Occipital lobe (tissue), 2 donors: ENCODE data around the gene CAB39L. TPM values are rescaled to one million over a fixed set of nuclear protein-coding genes. Genes with fewer than 3 reads are reported as not detected.
A peak's percentile ranks its signal among the peaks of the same experiment; 100 is the strongest.

Source experiments
- DNase-seq: peaks from one replicate; lab custom pipeline; 2025; lab: John Stamatoyannopoulos, UW
- total RNA-seq: library from RNA; depleted of rRNA; stranded (reverse); fragments of >200 nt; gene quantifications from one replicate; pipeline ENCODE4 v1.2.3, GENCODE V29; 2014

Gene CAB39L
- total RNA-seq, 1 donor from 2014 or later = 36.5 TPM

DNA sequence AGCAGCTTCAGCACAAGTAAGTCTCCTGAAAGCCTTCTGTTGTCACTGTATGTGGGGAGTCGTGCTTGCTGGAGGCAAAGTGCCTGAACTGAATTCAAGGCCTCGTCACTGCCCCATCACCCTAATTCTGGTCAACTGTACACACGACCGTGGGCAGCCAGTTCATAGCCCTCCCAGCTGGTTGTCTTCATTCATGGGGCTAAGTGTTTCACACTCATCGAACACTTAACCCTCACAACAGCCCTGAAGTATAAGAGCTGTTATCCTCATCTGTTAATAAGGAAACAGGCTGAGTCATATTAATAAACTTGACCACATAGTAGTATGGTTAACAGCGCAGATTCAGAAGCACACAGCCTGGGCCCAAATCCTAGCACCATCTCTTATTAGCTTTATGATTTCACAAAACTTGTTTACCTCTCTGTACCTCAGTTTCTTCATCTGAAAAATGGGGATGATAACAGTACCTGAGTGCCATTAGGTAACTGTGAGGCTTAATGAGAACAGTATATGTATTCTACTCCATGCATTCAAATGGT, 129.5 kb downstream of the CAB39L start:
- DNase-seq = no peak

DNA sequence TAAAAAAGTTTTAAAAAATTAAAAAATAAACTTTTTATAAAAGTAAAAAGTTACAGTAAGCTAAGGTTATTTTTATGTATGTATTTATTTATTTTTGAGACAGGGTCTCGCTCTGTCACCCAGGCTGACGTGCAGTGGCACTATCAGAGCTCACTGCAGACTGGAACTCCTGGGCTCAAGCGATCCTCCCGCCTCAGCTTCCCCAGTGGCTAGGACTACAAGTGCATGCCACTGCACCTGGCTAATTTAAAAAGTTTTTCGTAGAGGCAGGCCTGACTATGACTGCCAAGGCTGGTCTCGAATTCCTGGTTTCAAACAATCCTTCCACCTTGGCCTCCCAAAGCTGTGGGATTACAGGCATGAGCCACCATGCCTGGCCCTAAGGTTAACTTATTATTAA, 132.0 kb downstream of the CAB39L start:
- DNase-seq = no peak

- DNase-seq = no peak
These were observed 133.6 kb downstream of the CAB39L start for GRCh38 chr13:49310251-49310650.

- DNase-seq = no peak
These were observed 134.9 kb downstream of the CAB39L start for GRCh38 chr13:49308921-49309408.

DNA sequence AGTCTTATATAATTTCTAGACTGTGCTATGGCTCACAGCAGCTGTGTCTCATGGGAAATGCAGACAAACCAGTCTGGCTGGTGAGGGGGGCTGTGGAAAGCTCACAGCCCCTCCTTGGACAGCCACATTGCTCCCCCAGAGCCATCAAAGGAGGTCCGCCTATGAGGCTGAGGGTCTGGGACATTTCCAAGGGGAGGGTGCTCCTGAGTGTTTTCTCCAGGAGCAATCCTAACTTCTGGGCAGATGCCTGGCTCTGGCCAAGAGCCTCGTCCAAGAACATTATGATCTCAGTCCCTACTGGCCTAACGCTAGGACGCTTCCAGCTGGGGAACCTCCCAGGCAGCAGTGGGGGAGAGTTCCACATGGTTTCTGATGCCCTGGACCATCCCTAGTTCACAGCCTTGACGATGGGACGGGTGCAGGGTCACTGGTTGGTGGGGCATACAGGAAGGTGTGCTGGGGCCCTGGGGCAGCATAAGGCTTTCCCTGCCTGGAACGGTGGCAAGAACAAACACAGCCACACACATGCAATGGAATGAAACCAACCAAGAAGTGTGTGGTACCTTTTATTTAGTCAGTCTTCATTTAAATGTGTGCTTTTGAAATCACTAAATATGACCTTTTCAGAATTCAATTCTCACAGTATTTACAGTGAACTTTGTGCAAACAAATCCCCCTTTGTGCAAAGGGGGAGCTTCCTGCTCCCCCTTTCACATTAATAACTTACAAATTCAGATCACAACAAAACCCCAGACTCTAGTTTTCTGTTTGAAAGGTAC, 135.6 kb downstream of the CAB39L start:
- DNase-seq = peak; percentile 66

- DNase-seq = no peak
These were observed 136.5 kb downstream of the CAB39L start for GRCh38 chr13:49307365-49307764.

DNA sequence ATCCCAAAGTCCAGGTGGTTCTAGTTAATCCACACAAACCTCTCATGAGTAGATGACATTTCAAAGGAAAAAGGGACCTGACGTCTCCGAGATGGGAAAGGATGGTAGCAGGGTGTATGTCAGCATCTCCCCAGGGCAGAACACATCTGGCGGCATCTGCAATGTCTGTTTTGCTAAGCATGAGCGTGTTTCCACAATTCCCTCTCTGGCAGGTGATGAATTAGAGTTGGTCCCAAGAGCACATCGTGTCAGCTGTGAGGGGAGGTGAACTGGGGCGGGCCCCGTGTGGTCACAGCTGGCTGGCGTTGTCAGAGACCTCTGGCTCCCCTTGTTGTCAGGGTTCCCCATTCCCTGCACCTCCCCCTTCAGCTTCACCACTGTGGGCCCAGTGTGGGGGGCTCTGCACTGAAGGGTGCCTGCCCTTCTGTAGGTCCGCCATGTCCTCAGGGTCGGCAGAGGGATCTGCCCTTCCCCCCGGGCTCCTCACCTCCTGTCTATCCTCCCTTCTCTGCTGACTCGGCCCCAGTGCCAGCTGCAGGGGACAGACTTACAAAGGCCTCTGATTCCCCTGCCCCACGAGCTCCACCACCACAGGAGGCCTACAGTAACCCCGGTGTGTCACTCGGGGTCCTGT, 138.0 kb downstream of the CAB39L start:
- DNase-seq = no peak

GRCh38 chr13:49304763-49305700, 138.8 kb downstream of the CAB39L start:
- DNase-seq = no peak

- no peak for DNase-seq
These were observed 139.5 kb downstream of the CAB39L start for GRCh38 chr13:49304356-49304755.

DNA sequence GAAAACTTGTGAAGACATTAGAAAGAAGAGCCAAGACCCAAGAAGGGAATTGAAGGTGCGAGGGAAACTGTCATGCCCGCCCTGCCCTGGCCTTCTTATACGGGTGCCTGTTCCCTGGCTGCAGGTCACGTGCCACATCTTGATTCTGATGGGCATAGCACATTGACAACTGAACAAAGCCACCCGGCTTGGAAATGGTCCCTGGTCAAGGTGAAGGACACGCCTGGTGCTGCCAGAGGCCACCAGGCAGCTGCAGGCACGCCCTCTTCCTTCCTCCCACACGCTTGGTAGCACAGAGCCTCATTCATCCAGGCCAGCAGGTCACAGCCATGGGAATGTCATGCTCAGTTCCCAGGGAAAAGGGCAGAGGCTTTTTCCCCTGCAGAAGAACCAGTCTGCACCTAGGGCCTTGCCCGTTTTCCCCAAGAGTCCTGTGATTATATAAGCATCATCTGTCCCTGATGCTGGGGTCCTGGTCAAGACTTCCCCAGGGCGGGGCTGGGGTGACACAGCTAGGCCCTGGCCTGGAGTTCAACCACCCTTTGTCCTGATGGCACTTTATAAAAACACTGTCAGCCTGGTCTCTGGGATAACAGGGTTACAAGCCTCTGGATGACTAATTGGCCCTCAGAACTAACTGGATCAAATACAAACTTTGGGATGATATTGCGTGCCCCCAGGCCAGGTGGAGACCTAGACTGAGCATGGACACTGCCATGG, 140.2 kb downstream of the CAB39L start:
- peak; percentile 19 for DNase-seq

DNA sequence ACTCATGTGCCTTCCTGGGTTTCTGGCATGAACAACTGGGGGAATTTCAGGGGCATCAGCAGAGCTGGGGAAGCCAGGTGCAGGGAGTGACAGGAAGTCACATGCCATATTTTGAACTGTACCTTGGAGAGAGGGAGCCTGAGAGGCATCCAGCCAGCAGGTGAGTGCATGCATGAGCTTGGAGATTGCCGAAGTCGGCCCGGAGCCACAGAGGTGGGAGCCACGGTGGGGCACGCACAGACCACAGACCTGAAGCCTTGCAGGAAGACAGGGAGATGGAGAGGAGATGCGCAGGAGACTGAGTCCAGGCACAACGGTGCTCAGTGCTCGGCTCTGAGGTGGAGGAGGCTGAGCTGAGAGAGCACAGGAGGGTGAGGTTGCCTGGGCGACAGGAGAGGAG, 141.0 kb downstream of the CAB39L start:
- no peak for DNase-seq

- DNase-seq = no peak
These were observed 141.6 kb downstream of the CAB39L start for GRCh38 chr13:49302222-49302621.

- peak; percentile 35 for DNase-seq
These were observed 142.9 kb downstream of the CAB39L start for GRCh38 chr13:49300739-49301589.

DNA sequence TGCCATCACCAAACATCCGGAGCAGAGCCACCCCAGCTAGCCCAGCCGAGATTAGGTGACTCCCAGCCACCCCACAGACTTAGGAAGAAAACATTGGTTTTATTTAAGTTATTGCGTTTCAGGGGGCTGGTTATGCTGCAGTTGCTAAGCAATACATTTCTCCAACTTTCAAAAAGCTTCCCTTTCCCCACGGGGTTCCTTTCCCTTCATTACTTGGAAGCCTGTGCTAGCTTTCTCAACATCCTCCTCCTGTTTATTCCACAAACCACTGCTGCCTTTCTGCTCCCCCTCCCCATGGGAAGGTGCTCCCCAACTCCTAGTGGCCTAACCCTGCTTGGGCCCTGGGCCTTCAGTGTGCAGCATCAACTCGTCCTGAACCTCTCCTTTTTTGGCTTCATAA, 143.6 kb downstream of the CAB39L start:
- no peak for DNase-seq

- DNase-seq = no peak
These were observed 144.8 kb downstream of the CAB39L start for GRCh38 chr13:49298903-49299605.

DNA sequence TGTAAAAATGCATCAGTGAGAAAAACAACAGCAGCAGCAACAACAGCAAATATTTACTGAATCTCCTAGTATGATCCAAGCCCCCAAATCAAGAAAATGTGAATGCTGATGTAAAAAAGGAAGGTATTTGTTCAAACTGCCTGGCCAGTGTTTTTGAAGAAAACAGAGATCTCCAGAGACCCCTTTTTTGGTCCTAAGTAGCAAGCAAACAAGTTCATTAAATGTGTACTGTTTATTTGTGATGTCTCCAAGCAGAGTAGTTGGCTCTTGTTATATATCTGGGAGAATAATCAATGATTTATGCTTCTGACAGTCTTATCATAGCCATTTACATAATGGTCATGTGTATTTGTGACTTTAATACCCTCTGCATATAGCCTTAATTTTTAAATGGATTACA, 145.4 kb downstream of the CAB39L start:
- no peak for DNase-seq

- DNase-seq = no peak
These were observed 146.5 kb downstream of the CAB39L start for GRCh38 chr13:49297338-49297737.

DNA sequence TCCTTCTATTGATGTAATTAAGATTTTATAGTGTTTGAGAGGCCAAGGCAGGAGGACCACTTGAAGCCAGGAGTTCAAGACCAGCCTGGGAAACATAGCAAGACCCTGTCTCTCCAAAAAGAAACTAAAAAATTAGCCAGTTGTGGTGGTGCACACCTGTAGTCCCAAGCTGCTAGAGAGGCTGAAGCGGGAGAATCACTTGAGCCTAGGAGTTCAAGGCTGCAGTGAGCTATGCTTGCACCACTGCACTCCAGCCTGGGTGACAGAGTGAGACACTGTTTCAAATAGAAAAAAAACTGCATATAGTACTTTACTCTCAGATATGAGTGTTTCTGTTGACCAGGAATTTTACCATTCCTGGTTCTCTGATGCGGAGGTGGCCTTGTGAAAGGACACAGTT, 147.2 kb downstream of the CAB39L start:
- no peak for DNase-seq

DNA sequence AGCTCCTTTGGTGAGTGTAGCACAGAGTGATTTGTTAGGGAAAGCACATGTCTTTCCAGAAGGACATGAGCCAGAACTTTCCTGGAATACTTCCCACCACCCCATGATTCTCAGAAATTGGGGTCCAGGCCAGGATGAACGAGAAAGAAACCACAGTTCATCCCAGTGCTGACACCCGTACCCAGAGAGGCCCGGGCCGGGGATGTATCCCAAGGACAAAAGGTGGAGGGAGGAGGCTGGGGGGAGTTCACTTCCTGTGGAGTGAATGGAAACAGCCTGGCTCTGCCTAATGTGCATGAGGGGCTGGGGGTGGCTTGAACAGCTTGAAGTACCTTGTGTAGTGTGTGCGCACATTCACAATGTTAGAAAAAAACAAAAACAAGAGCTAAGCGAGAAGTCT, 148.6 kb downstream of the CAB39L start:
- no peak for DNase-seq
